ENCODE data around the gene TRIM26. TPM values are rescaled to one million over a fixed set of nuclear protein-coding genes. Genes with fewer than 3 reads are reported as not detected.

Gene TRIM26
- total and polyA plus RNA-seq, 2 of the 13 experiments (the other 11 are each of a cell fraction or from before 2014, with no cell fraction given), result 27.1 to 38.7 TPM

DNA sequence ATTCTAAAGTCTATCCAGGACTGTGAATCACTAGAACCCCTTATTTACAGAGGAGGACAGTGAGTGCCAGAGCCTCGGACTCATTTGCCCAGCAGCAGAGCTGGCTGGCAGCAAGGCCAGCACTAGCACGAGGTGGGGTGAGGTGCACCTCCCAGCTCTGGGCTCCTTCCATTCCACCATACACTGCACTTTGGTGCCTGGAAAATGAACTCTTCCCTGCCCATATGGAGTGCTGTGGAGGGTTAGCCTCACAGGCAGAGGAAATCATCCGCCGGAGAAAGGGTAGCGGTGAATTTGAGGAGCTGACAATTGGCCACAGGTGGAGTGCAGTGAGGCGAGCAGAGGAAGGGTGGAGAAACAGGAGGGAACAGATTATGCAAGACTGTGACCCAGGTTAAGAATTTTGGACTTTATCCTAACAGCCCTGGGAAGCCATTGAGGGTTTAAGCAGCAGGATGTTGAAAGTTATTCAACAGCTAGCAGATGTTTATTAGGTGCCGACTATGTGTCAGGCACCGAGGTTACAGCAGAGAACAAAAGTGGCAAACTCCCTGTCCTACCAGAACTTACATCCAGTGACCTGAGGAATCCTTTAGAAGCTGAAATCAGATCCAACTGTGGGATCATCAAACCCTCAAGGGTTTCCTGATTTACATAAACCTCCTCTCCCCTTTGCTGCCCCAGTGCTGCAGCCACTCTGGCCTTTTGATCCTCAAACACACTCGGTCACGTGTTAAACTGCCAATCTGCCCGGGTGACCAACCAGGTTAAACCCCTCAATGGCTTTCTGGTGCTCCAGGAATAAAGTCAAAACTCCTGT lies 6.2 kb downstream of the TRIM26 start (continued):
- TF ChIP-seq ZNF563 (CRISPR knock-in tag; IDR thresholded peaks at IDR 0.05) (peak; percentile 80), POLR2AphosphoS5 (IDR thresholded peaks at IDR 0.05; ENCODE audit: low read depth, low read length) (peak; percentile 57), MIER3 (CRISPR knock-in tag; IDR thresholded peaks at IDR 0.05; ENCODE audit: borderline replicate concordance) (peak; percentile 77; the same call in 1 of the 2 replicates), NR3C1 (CRISPR knock-in tag; IDR thresholded peaks at IDR 0.05) (no peak), MXD4 (CRISPR knock-in tag; IDR thresholded peaks at IDR 0.05) (no peak; the same call in none of the 2 replicates), HNRNPL (IDR thresholded peaks at IDR 0.05; ENCODE audit: low read depth, low read length) (no peak), ZFX (CRISPR knock-in tag; IDR thresholded peaks at IDR 0.05; ENCODE audit: low read depth) (no peak; the same call in none of the 2 replicates), JDP2 (CRISPR knock-in tag; IDR thresholded peaks at IDR 0.05; ENCODE audit: borderline replicate concordance) (no peak), NR2C2 (CRISPR knock-in tag; IDR thresholded peaks at IDR 0.05; ENCODE audit: borderline replicate concordance) (peak; percentile 85), ZBTB3 (CRISPR knock-in tag; IDR thresholded peaks at IDR 0.05; ENCODE audit: borderline replicate concordance, low read depth) (peak; percentile 76; the same call in 1 of the 2 replicates), ZNF792 (CRISPR knock-in tag; IDR thresholded peaks at IDR 0.05) (peak; percentile 88; the same call in 1 of the 2 replicates), PAF1 (CRISPR knock-in tag; IDR thresholded peaks at IDR 0.05) (no peak), NR2F6 (IDR thresholded peaks at IDR 0.05) (peak; percentile 94), NR2F6 (CRISPR knock-in tag; IDR thresholded peaks at IDR 0.05) (peak; percentile 87), RFX5 (IDR thresholded peaks at IDR 0.05; ENCODE audit: low read depth, low read length) (no peak; the same call in 1 of the 2 replicates), ZNF644 (CRISPR knock-in tag; IDR thresholded peaks at IDR 0.05; ENCODE audit: low read depth) (peak; percentile 16; the same call in 1 of the 2 replicates), FLYWCH1 (CRISPR knock-in tag; IDR thresholded peaks at IDR 0.05) (no peak), ZKSCAN8 (CRISPR knock-in tag; IDR thresholded peaks at IDR 0.05; ENCODE audit: borderline replicate concordance) (no peak; the same call in 1 of the 2 replicates), ETV5 (CRISPR knock-in tag; IDR thresholded peaks at IDR 0.05; ENCODE audit: borderline replicate concordance) (peak; percentile 85)
- TF ChIP-seq, protein P1, sequence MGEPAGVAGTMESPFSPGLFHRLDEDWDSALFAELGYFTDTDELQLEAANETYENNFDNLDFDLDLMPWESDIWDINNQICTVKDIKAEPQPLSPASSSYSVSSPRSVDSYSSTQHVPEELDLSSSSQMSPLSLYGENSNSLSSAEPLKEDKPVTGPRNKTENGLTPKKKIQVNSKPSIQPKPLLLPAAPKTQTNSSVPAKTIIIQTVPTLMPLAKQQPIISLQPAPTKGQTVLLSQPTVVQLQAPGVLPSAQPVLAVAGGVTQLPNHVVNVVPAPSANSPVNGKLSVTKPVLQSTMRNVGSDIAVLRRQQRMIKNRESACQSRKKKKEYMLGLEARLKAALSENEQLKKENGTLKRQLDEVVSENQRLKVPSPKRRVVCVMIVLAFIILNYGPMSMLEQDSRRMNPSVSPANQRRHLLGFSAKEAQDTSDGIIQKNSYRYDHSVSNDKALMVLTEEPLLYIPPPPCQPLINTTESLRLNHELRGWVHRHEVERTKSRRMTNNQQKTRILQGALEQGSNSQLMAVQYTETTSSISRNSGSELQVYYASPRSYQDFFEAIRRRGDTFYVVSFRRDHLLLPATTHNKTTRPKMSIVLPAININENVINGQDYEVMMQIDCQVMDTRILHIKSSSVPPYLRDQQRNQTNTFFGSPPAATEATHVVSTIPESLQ (CRISPR knock-in tag; conservative IDR thresholded peaks at IDR 0.05), result peak; percentile 22; the same call in 1 of the 2 replicates
- TF ChIP-seq, protein P2, sequence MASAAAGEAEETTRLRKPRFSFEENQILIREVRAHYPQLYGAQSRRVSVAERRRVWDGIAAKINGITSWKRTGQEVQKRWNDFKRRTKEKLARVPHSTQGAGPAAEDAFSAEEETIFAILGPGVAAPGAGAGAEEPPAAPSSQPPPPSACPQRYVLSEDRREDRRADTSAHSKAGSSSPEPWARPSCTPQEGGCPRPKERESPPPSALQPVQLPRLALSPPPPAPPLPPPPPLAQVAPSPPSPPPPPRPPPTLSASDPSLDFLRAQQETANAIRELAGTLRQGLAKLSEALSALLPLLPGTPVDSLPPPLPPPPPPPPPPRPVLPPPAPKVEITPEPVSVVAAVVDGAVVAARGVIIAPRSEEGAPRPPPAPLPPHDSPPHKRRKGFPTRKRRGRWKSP (CRISPR knock-in tag; IDR thresholded peaks at IDR 0.05), result peak; percentile 71
- TF ChIP-seq, protein P3, sequence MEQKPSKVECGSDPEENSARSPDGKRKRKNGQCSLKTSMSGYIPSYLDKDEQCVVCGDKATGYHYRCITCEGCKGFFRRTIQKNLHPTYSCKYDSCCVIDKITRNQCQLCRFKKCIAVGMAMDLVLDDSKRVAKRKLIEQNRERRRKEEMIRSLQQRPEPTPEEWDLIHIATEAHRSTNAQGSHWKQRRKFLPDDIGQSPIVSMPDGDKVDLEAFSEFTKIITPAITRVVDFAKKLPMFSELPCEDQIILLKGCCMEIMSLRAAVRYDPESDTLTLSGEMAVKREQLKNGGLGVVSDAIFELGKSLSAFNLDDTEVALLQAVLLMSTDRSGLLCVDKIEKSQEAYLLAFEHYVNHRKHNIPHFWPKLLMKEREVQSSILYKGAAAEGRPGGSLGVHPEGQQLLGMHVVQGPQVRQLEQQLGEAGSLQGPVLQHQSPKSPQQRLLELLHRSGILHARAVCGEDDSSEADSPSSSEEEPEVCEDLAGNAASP (CRISPR knock-in tag; IDR thresholded peaks at IDR 0.05; ENCODE audit: borderline replicate concordance), result peak; percentile 76; the same call in 1 of the 2 replicates
- TF ChIP-seq, protein P4, sequence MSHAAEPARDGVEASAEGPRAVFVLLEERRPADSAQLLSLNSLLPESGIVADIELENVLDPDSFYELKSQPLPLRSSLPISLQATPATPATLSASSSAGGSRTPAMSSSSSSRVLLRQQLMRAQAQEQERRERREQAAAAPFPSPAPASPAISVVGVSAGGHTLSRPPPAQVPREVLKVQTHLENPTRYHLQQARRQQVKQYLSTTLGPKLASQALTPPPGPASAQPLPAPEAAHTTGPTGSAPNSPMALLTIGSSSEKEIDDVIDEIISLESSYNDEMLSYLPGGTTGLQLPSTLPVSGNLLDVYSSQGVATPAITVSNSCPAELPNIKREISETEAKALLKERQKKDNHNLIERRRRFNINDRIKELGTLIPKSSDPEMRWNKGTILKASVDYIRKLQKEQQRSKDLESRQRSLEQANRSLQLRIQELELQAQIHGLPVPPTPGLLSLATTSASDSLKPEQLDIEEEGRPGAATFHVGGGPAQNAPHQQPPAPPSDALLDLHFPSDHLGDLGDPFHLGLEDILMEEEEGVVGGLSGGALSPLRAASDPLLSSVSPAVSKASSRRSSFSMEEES (CRISPR knock-in tag; IDR thresholded peaks at IDR 0.05), result peak; percentile 80
- TF ChIP-seq, protein P5, sequence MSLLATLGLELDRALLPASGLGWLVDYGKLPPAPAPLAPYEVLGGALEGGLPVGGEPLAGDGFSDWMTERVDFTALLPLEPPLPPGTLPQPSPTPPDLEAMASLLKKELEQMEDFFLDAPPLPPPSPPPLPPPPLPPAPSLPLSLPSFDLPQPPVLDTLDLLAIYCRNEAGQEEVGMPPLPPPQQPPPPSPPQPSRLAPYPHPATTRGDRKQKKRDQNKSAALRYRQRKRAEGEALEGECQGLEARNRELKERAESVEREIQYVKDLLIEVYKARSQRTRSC (CRISPR knock-in tag; IDR thresholded peaks at IDR 0.05; ENCODE audit: low read depth), result peak; percentile 40; the same call in 1 of the 2 replicates
